HG03064 (cell line): ENCODE data around the gene MRM3.
"Not testable (repeated sequence)": the region's sequence is repeated elsewhere in the genome, so short reads cannot be mapped to it uniquely, and the experiment has no call there.

Experiments used
- ATAC-seq: cut with Tn5 transposase; IDR thresholded peaks from one replicate; pipeline ENCODE4 v1.9.1; 2021; ENCODE audit warnings: low read depth; ENCODE audit not compliant: unreplicated experiment

MRM3 gene

DNA sequence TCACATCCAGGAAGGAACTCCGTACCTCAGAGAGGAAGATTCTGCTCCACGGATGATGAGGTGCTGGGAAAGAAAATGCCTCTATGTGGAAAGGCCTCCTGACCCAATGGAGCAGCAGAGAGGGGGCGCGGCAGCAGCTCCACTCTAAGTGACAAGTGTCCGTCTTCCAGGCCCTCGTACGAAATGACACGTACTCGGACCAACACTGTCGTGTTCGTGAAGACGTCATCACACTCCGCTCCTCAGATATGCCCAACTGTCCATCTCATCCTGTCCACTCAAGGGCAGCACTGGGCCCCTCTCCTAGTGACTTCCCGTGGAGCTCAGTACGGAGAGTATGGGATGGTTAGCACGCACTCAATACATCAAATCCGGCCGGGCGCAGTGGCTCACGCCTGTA lies 32.2 kb downstream of the MRM3 start:
- no peak for ATAC-seq

DNA sequence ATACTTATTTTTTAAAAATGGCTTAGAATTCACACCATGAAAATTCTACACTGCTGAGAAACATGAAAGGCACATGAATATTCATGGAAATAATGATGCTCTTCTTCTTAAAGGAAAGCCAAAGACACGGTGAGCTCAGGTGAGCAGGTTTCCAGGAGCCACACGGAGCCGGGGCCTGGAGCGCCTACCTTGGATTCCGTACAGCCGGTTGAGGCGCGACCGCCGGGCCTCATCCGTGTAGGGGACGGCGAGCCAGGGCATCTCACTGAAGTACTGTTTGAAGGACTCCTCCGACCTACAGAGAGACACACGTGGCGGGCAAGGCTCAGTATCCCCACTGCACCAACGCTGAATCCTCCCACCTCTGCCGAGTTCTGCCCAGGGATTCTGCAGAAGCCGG lies 37.1 kb downstream of the MRM3 start:
- ATAC-seq = no peak

- ATAC-seq = no peak
Measured at GRCh38 chr17:823501-823902, 41.3 kb downstream of the MRM3 start.

- no peak for ATAC-seq
Measured at GRCh38 chr17:824378-824777, 42.2 kb downstream of the MRM3 start.

GRCh38 chr17:825216-825615 lies 43.1 kb downstream of the MRM3 start:
- ATAC-seq = no peak

DNA sequence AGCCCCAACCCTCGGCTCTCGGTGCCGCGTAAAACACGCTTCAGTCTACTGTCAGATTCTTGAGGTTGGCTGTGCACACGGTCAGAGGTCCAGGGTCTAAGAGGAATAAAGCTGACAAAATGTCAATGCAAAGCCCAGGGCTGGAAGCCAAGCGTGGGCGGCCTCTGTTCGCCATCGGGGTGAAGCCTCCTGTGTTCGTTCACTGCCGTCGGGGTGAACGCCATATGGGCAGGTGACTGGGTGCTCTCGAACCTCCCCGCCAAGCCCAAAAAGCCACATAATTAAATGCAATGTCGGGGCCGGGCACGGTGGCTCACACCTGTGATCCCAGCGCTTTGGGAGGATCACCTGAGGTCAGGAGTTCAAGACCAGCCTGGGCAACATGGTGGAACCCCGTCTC lies 44.6 kb downstream of the MRM3 start:
- no peak for ATAC-seq

DNA sequence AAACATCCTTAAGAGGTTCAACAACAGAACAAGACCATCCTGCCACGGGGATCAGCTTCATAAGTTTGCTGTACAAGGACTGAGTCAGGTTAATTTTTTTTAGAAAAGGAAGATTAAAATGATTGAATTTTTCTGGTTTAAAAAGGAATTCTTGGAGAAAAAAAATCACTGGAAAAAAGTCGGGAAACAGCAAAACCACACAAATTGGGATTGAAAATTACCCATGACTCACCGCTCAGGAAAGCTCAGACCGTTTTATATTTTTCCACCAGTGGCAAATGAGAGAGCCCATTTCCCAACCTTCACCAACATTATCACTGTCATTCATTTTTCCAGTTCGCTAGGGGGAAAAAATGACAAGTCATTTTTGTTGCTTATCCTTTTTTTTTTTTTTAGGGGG lies 46.6 kb downstream of the MRM3 start:
- ATAC-seq = no peak

- ATAC-seq = not testable (repeated sequence)
Measured at GRCh38 chr17:829614-830013, 47.5 kb downstream of the MRM3 start.

DNA sequence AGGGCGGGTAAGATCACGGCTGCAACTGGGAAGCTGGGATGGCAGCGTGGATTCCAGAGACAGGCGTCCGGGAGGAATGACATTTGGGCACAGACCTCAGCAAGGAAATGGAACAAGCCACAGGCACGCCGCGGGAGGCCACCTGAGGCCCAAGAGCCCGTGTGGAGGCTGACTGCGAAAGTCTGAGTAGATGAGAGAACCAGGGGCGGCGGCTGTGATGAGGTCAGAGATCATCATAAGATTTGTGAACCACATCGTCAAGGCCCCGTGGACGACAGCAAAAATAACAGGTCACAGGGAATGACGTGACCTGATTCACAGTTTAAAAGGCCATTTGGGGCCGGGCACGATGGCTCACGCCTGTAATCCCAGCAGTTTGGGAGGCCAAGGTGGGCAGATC lies 48.2 kb downstream of the MRM3 start:
- ATAC-seq = no peak

GRCh38 chr17:830950-831349 lies 48.8 kb downstream of the MRM3 start:
- ATAC-seq = no peak

DNA sequence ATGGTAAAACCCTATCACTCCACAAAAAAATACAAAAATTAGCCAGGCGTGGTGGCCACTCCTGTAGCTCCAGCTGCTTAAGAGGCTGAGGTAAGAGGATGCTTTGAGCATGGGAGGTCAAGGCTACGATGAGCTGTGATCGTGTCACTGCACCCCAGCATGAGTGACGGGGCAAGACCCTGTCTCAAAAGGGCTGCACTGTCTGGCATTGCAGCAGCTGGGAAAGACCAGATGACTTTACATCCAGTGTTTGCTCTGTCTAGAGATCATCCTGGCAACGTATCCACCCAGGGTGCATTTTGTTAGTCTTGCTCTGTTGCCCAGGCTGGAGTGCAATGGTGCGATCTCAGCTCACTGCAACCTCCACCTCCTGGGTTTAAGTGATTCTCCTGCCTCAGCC lies 52.0 kb downstream of the MRM3 start:
- ATAC-seq = no peak

GRCh38 chr17:835263-835662 lies 53.1 kb downstream of the MRM3 start:
- no peak for ATAC-seq

- ATAC-seq = not testable (repeated sequence)
Measured at GRCh38 chr17:835721-836120, 53.6 kb downstream of the MRM3 start.

GRCh38 chr17:836151-836550 lies 54.0 kb downstream of the MRM3 start:
- no peak for ATAC-seq

DNA sequence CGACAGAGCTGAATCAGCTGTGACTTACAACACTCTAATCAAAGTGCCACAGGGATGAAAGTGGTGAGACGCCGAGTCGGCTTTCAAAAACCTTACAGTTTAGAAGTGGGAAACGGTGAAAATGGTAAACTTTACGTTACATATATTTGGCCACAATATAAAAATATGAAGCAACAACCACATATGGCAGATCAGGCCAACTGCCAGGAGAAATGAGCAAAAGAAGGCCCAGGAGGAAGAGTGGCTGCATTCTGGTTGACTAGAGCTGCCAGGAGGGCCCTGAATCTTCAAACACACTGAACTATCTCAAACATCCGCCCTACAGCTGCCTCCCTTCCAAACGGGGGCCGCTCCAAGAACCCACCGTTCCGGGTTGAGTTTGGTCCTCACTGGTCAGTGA lies 56.3 kb downstream of the MRM3 start:
- no peak for ATAC-seq

DNA sequence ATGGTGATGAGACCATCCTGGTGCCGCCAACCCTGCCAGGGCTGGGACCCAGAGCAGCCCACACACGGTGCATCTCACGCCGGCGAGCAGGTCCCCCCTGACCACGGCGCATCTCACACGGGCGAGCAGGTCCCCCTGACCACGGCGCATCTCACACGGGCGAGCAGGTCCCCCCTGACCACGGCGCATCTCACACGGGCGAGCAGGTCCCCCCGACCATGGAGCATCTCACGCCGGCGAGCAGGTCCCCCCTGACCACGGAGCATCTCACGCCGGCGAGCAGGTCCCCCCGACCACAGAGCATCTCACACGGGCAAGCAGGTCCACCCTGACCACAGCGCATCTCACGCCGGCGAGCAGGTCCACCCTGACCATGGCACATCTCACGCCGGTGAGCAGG lies 59.2 kb downstream of the MRM3 start:
- ATAC-seq = no peak
